Gastroesophageal sphincter (tissue), 3 donors: ENCODE measurements around the gene PRH1.

Experiments
- EP300 ChIP-seq: sonication (generic); formaldehyde crosslinking; IDR thresholded peaks from one replicate; pipeline ENCODE4 v1.6.1; 2017; ENCODE audit warnings: antibody characterized with exemption, mild to moderate bottlenecking
- POLR2A ChIP-seq, 2 donors: fragments of 450-650 bp; IDR thresholded peaks; one replicate each; pipeline ENCODE4 v1.6.1; 2017; ENCODE audit warnings: antibody characterized with exemption in 2 of 2, mild to moderate bottlenecking in 2 of 2, moderate library complexity in 1 of 2
- POLR2AphosphoS5 ChIP-seq: sonication (generic); formaldehyde crosslinking; IDR thresholded peaks from one replicate; pipeline ENCODE4 v1.6.1; 2017; ENCODE audit warnings: antibody characterized with exemption
- TF ChIP-seq, protein P1 (sequence below), 4 experiments: fragments of 200-600 bp in 2 of 4; fragments of 450-650 bp in 2 of 4; sonication (generic) in 1 of 4; IDR thresholded peaks; one replicate each; pipeline ENCODE4 v1.5.1; 2017 to 2019; ENCODE audit warnings: antibody characterized with exemption in 4 of 4, mild to moderate bottlenecking in 2 of 4, moderate library complexity in 2 of 4

- no peak for TF ChIP-seq POLR2A (IDR thresholded peaks at IDR 0.05)
- TF ChIP-seq, protein P1, sequence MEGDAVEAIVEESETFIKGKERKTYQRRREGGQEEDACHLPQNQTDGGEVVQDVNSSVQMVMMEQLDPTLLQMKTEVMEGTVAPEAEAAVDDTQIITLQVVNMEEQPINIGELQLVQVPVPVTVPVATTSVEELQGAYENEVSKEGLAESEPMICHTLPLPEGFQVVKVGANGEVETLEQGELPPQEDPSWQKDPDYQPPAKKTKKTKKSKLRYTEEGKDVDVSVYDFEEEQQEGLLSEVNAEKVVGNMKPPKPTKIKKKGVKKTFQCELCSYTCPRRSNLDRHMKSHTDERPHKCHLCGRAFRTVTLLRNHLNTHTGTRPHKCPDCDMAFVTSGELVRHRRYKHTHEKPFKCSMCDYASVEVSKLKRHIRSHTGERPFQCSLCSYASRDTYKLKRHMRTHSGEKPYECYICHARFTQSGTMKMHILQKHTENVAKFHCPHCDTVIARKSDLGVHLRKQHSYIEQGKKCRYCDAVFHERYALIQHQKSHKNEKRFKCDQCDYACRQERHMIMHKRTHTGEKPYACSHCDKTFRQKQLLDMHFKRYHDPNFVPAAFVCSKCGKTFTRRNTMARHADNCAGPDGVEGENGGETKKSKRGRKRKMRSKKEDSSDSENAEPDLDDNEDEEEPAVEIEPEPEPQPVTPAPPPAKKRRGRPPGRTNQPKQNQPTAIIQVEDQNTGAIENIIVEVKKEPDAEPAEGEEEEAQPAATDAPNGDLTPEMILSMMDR (IDR thresholded peaks at IDR 0.05): no peak
- no peak for TF ChIP-seq POLR2AphosphoS5
- TF ChIP-seq EP300: no peak
Observed at GRCh38 chr12:10847744-10848143, 36.3 kb downstream of the PRH1 start.
